Body of pancreas (tissue), 4 donors: ENCODE data around the gene RLBP1.

ENCODE experiments used
- CTCF ChIP-seq, 7 experiments: fragments of 450-650 bp in 4 of 7; fragments of 200-600 bp in 3 of 7; sonication (generic) in 3 of 7; IDR thresholded peaks; one replicate each; pipeline ENCODE4 v1.5.1; 2016 to 2019; ENCODE audit warnings: antibody characterized with exemption in 7 of 7
- POLR2A ChIP-seq, 3 donors: fragments of 450-650 bp; IDR thresholded peaks; one replicate each; pipeline ENCODE4 v1.6.1; 2016; ENCODE audit warnings: antibody characterized with exemption in 3 of 3, mild to moderate bottlenecking in 2 of 3

GRCh38 chr15:89196241-89196640, 25.1 kb downstream of the RLBP1 start:
- TF ChIP-seq CTCF (IDR thresholded peaks at IDR 0.05) = no peak
- no peak for TF ChIP-seq POLR2A (IDR thresholded peaks at IDR 0.05)
